Thyroid gland (tissue), 4 donors: ENCODE data around the gene TST. TPM values are rescaled to one million over a fixed set of nuclear protein-coding genes. Genes with fewer than 3 reads are reported as not detected.

Source experiments
- DNase-seq, 2 donors: peaks; one replicate each; pipeline ENCODE4 v3.0.0-alpha.2; 2019
- H3K27ac ChIP-seq, 3 donors: fragments of 200-600 bp; sonication (generic); 1 replicate in 2 of 3; 2 replicates in 1 of 3; pipeline ENCODE4 v1.5.1; 2016 to 2019; ENCODE audit warnings: mild to moderate bottlenecking in 1 of 3, moderate library complexity in 1 of 3
- H3K27me3 ChIP-seq: fragments of 200-600 bp; sonication (generic); one replicate; pipeline ENCODE4 v1.5.1; 2019
- H3K36me3 ChIP-seq, 2 donors: fragments of 200-600 bp; sonication (generic); one replicate each; pipeline ENCODE4 v1.5.1; 2016 to 2019
- H3K4me1 ChIP-seq, 2 donors: fragments of 200-600 bp; sonication (generic); one replicate each; pipeline ENCODE4 v1.5.1; 2017 to 2019
- H3K4me3 ChIP-seq, 3 donors: fragments of 200-600 bp; sonication (generic); replicated peaks in 1 of 3; 1 replicate in 2 of 3; 2 replicates in 1 of 3; pipeline ENCODE4 v1.5.1; 2016; ENCODE audit warnings: mild to moderate bottlenecking in 1 of 3
- H3K9me3 ChIP-seq: fragments of 200-600 bp; sonication (generic); one replicate; pipeline ENCODE4 v1.5.1; 2017
- CTCF ChIP-seq, 6 experiments: fragments of 200-600 bp in 3 of 6; fragments of 450-650 bp in 3 of 6; sonication (generic) in 3 of 6; IDR thresholded peaks; one replicate each; pipeline ENCODE4 v1.5.1; 2016 to 2019; ENCODE audit warnings: antibody characterized with exemption in 6 of 6, mild to moderate bottlenecking in 2 of 6, inconsistent platforms in 1 of 6, moderate library complexity in 1 of 6
- POLR2A ChIP-seq, 2 donors: fragments of 450-650 bp; IDR thresholded peaks; one replicate each; pipeline ENCODE4 v1.6.1; 2017; ENCODE audit warnings: antibody characterized with exemption in 2 of 2, mild to moderate bottlenecking in 2 of 2, moderate library complexity in 1 of 2
- WGBS, 2 donors: methylation state at CpG; one replicate each; pipeline ENCODE4 v1.1.5; 2017; 5-methylcytosine and 5-hydroxymethylcytosine counted together
- intact Hi-C: fragments of 100-400 bp; cut with DNase I; formaldehyde crosslinking; loops from one replicate; pipeline ENCODE4 v1.15.1; 2023
- total RNA-seq, 4 donors: library from RNA; depleted of rRNA; stranded (reverse); fragments of >200 nt; gene quantifications; one replicate each; pipeline ENCODE4 v1.2.3, GENCODE V29; 2016

TST gene
- total RNA-seq, 4 donors from 2014 or later, result 35.7 to 51.2 (median 37.8) TPM

DNA sequence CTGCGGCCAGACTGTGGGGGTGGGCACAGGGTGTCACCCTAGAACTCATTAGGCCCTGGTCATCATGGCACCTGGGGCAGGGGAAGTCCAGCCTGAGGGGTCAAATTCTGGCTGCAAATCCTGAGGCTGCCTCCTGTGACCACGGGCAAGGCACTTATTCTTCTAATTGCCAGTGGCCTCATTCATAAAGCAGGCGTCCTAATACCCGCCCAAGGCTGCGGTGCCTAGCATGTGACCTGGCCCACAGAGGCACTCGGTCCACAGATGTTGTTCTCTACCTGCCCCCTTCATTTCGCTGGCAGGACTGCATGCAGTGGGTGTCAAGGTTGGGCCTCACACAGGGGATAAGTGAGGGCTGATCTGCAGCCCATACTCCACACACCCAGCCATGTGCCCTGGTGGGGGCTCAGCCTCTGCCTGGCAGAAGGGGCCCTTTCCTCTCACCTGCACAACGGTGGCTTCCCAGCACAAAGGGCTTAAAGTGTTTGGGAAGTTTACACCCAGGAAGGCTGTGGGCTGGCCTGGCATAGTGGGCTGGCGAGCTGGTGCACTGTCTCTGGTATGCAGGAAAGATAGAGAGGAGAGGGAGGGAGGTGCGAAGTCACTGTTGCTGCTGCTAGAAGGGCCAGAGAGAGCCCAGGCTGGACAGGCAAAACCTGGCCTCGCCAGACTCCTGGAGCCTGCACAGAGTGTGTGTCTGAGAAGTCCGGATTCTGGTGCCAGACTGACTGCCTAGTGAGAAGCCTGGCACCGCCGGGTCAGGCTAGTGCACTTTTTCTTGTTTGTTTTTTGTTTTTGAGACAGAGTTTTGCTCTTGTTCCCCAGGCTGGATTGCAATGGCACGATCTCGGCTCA is 3.5 kb upstream of the TST start:
- H3K4me1 ChIP-seq, result peaks cover 8 to 58% of the 10 kb centered on the region in 2 donors
- H3K27me3 ChIP-seq, result no peaks in the 10 kb centered on the region
- no peaks in the 10 kb centered on the region for H3K9me3 ChIP-seq
- H3K27ac ChIP-seq, result no peak overlapping the region
- 78 to 85% methylated on average over 15 of the region's 16 CpGs for WGBS, 2 donors
- peaks cover 0 to 18% of the 10 kb centered on the region in 2 donors for H3K36me3 ChIP-seq
- peak in 1 of 2 donors; percentile 24 for DNase-seq
- no peak for TF ChIP-seq CTCF (IDR thresholded peaks at IDR 0.05)
- no peak for TF ChIP-seq POLR2A (IDR thresholded peaks at IDR 0.05)
- H3K4me3 ChIP-seq, result no peak overlapping the region
- intact Hi-C loops, result no loop called here

GRCh38 chr22:37021710-37022482 is 2.6 kb upstream of the TST start:
- Histone ChIP-seq H3K9me3 (no peaks in the 10 kb centered on the region), H3K27ac (no peak overlapping the region), H3K36me3 (peaks cover 0 to 14% of the 10 kb centered on the region in 2 donors), H3K27me3 (no peaks in the 10 kb centered on the region), H3K4me3 (no peak overlapping the region), H3K4me1 (peaks cover 8 to 64% of the 10 kb centered on the region in 2 donors)
- intact Hi-C loops, result no loop called here
- WGBS, 2 donors, result 77 to 78% methylated on average over 12 to 13 of the region's 13 CpGs
- no peak for TF ChIP-seq POLR2A (IDR thresholded peaks at IDR 0.05)
- peak; percentile 36 to 74 (median 46) for TF ChIP-seq CTCF (IDR thresholded peaks at IDR 0.05)
- peak in 1 of 2 donors; percentile 32 for DNase-seq

GRCh38 chr22:37021041-37021440 is 1.8 kb upstream of the TST start:
- 96 to 100% methylated on average over 5 of the region's 5 CpGs for WGBS, 2 donors
- H3K9me3 ChIP-seq, result no peaks in the 10 kb centered on the region
- intact Hi-C loops, result no loop called here
- TF ChIP-seq CTCF (IDR thresholded peaks at IDR 0.05), result no peak
- peaks cover 0 to 9% of the 10 kb centered on the region in 2 donors for H3K36me3 ChIP-seq
- H3K27ac ChIP-seq, result no peak overlapping the region
- DNase-seq, result no peak
- H3K27me3 ChIP-seq, result no peaks in the 10 kb centered on the region
- H3K4me3 ChIP-seq, result no peak overlapping the region
- peaks cover 8 to 57% of the 10 kb centered on the region in 2 donors for H3K4me1 ChIP-seq

- Histone ChIP-seq H3K27ac (peak overlapping the region in 2 of 3 donors; percentile 84 to 88), H3K36me3 (peaks cover 0 to 9% of the 10 kb centered on the region in 2 donors), H3K9me3 (no peaks in the 10 kb centered on the region), H3K4me1 (peaks cover 8 to 48% of the 10 kb centered on the region in 2 donors), H3K27me3 (no peaks in the 10 kb centered on the region), H3K4me3 (peak overlapping the region; percentile 44 to 65 (median 51))
- TF ChIP-seq POLR2A (IDR thresholded peaks at IDR 0.05) (no peak), CTCF (IDR thresholded peaks at IDR 0.05) (peak in 1 of 6 experiments; percentile 4)
- intact Hi-C loops, result no loop called here
- peak; percentile 43 to 46 for DNase-seq
- WGBS, 2 donors, result 2 to 3% methylated on average over 5 of the region's 5 CpGs
Measured at GRCh38 chr22:37020192-37020479, 889 bp upstream of the TST start.
